ENCODE data around the gene NCOA5. TPM values are rescaled to one million over a fixed set of nuclear protein-coding genes. Genes with fewer than 3 reads are reported as not detected.

NCOA5 gene
- total RNA-seq, 3 donors from 2014 or later (not counting 1 experiment from before 2014, with no cell fraction given), result 8.8 to 18.4 (median 18.0) TPM

DNA sequence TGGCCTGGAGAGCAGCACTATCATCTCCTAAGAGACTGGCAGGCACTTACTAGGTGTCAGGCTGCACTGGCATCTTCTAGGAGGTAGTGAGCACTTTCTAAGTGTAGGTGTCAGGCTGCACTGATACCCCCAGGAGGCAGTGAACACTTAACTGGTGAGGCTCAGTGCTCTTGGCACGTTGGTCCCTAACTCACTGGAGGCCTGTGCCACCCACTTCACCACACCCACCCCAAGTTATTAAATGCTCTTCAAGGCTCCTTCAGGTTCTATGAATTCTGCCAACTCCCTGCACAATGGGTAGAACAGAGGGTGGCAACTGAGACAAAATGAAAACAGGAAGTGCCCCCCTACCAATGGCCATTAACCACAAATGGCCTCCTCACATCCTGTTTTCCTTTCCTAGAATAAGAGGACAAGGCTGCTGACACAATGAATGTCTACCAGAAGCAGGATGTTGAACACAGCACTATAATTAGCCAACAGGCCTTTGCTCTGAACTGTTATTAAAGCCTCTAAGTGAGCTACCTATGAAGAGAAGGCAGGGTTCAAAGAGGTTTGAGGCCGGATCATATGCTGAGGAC lies 29.4 kb downstream of the NCOA5 start:
- intact Hi-C loops (cut with micrococcal nuclease), result no loop called here
- peak overlapping the region; percentile 52 to 70 for H3K27ac Mint-ChIP-seq
- Histone ChIP-seq H3K4me1 (ENCODE audit: control insufficient read depth, insufficient read depth, low read length) (peaks cover 29% of the 10 kb centered on the region), H3K27ac (ENCODE audit: low read length) (no peak overlapping the region), H3K36me3 (ENCODE audit: control insufficient read depth, insufficient read depth, low read length) (peaks cover 45% of the 10 kb centered on the region), H3K9me3 (ENCODE audit: control insufficient read depth, insufficient read depth, low read length) (no peaks in the 10 kb centered on the region), H3K4me3 (ENCODE audit: low read length) (no peak overlapping the region), H3K27me3 (ENCODE audit: control insufficient read depth, insufficient read depth, low read length) (peaks cover 10% of the 10 kb centered on the region)
- H3K36me3 Mint-ChIP-seq, result peaks cover 37% of the 10 kb centered on the region
- peaks cover 32 to 47% of the 10 kb centered on the region in 2 donors for H3K4me1 Mint-ChIP-seq
- DNase-seq, result peak in 1 of 2 donors; percentile 11
- TF ChIP-seq CTCF (IDR thresholded peaks at IDR 0.05), result no peak
- no peaks in the 10 kb centered on the region for H3K9me3 Mint-ChIP-seq
- 51% methylated on average over 2 of the region's 2 CpGs for whole genome bisulfite sequencing (ENCODE audit: insufficient coverage)
- peak in 1 of 3 donors; percentile 35 for ATAC-seq
- H3K27me3 Mint-ChIP-seq (ENCODE audit: low read depth in 2 of 2), result peaks cover 25 to 29% of the 10 kb centered on the region in 2 donors
- H3K4me3 Mint-ChIP-seq, result peak overlapping the region; percentile 69

DNA sequence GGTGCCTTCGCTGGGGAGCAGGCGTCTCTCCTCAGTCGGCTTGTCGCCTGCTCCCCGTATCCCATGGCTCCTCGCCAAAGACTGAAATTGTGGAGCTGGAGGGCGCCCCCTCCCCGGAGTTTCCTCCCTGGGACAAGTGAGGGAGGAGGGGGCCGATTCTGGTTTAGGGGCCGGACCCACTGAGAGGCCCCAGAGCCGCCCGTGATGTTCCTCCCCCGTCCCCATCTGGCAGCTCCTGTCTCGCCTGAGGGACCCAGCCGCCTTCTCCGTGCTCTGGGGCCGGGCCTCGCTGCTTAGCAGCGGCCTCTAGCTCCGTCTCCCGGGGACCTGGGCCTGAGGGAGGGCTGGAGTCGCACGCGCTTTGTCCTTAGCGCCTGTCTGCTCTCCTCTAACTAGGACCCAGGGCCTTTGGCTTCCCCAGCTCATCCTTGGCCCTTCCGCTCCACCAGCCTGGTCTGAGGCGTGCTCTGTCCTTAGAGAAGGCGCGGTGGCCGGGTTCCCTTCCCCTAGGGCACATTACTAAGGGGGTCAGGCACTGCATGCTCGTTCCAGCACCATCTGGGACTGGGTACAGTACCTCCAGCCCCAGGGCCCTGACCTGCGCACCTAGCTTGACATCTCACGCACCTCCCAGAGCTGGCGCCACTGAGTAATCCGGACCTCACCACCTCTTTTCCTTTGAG lies 31.0 kb downstream of the NCOA5 start:
- H3K27me3 ChIP-seq (ENCODE audit: control insufficient read depth, insufficient read depth, low read length), result peaks cover 10% of the 10 kb centered on the region
- no peak for TF ChIP-seq CTCF (IDR thresholded peaks at IDR 0.05)

DNA sequence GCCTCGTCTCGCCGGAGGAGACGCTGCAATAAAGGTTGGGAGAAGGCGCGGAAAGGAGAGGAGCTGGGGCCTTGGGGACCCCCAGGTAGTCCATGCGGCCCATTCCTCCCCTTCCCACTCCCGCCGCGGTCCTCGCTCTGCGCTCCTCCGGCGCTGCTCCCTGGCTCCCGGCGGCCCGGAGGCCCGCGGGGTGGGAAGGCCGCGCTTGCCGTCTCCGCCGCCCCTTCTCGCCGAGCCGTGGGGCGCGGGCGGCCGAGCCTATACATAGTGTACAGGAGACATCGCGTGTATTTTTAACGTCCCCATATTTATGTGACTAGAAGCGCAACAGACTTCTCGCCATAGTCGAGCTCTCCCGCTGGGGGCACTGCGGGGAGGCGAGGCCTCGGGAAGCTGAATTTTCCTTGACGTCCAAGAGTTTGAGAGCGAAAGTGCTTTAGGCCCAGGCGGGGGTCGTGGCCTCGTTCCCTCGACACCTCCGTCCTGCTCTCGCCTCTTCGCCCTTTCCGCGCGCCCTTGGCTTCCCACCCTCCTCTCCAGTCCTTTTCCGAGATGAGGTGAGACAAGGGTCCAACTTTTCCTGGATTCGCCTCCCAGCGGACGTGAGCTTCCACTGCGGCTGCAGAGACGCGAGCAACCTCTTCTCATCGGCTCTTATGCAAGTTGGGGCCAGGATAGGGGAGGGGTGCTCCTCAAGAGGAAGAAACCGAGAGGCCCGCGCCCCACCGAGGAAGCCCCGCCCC lies 31.7 kb downstream of the NCOA5 start:
- peak in 1 of 3 donors; percentile 57 for ATAC-seq
- WGBS (ENCODE audit: insufficient coverage), result 15% methylated on average over 66 of the region's 66 CpGs
- no peak for TF ChIP-seq CTCF (IDR thresholded peaks at IDR 0.05)
- Histone ChIP-seq H3K27me3 (ENCODE audit: control insufficient read depth, insufficient read depth, low read length) (peaks cover 10% of the 10 kb centered on the region), H3K4me1 (ENCODE audit: control insufficient read depth, insufficient read depth, low read length) (peaks cover 29% of the 10 kb centered on the region), H3K27ac (ENCODE audit: low read length) (no peak overlapping the region), H3K9me3 (ENCODE audit: control insufficient read depth, insufficient read depth, low read length) (no peaks in the 10 kb centered on the region), H3K36me3 (ENCODE audit: control insufficient read depth, insufficient read depth, low read length) (peaks cover 21% of the 10 kb centered on the region), H3K4me3 (ENCODE audit: low read length) (no peak overlapping the region)
- peak in 1 of 2 donors; percentile 39 for DNase-seq
- H3K36me3 Mint-ChIP-seq, result peaks cover 18% of the 10 kb centered on the region
- peak overlapping the region; percentile 17 for H3K4me3 Mint-ChIP-seq
- peaks cover 32 to 47% of the 10 kb centered on the region in 2 donors for H3K4me1 Mint-ChIP-seq
- no peaks in the 10 kb centered on the region for H3K9me3 Mint-ChIP-seq
- intact Hi-C loops (cut with micrococcal nuclease), result no loop called here
- no peak overlapping the region for H3K27ac Mint-ChIP-seq
- peaks cover 30 to 34% of the 10 kb centered on the region in 2 donors for H3K27me3 Mint-ChIP-seq (ENCODE audit: low read depth in 2 of 2)

More for the DNA sequence above, 31.0 kb downstream of the NCOA5 start:
- H3K27ac ChIP-seq (ENCODE audit: low read length), result no peak overlapping the region
- H3K4me3 Mint-ChIP-seq, result peak overlapping the region; percentile 56
- no peaks in the 10 kb centered on the region for H3K9me3 ChIP-seq (ENCODE audit: control insufficient read depth, insufficient read depth, low read length)
- H3K4me3 ChIP-seq (ENCODE audit: low read length), result no peak overlapping the region
- H3K27me3 Mint-ChIP-seq (ENCODE audit: low read depth in 2 of 2), result peaks cover 30 to 34% of the 10 kb centered on the region in 2 donors
- peak in 1 of 3 donors; percentile 27 for ATAC-seq
- intact Hi-C loops (cut with micrococcal nuclease), result no loop called here
- 35% methylated on average over 35 of the region's 35 CpGs for WGBS (ENCODE audit: insufficient coverage)
- H3K36me3 ChIP-seq (ENCODE audit: control insufficient read depth, insufficient read depth, low read length), result peaks cover 28% of the 10 kb centered on the region
- H3K9me3 Mint-ChIP-seq, result no peaks in the 10 kb centered on the region
- H3K4me1 ChIP-seq (ENCODE audit: control insufficient read depth, insufficient read depth, low read length), result peaks cover 29% of the 10 kb centered on the region
- H3K36me3 Mint-ChIP-seq, result peaks cover 24% of the 10 kb centered on the region
- H3K4me1 Mint-ChIP-seq, result peaks cover 32 to 47% of the 10 kb centered on the region in 2 donors
- no peak overlapping the region for H3K27ac Mint-ChIP-seq
- peak in 1 of 2 donors; percentile 11 for DNase-seq
